Stimulated activated naive CD8-positive, alpha-beta T cell treated with anti-CD3 and anti-CD28 coated beads, Interleukin-15, Interleukin-2, amounts not matched to agents 100 ng/mL and 50 ng/mL, for 24 hours (primary cell): ENCODE results near the gene CXXC4.

ENCODE experiments used
- H3K27ac Mint-ChIP-seq: one replicate; pipeline ENCODE4 v1.8.0; 2021; ENCODE audit warnings: mild to moderate bottlenecking, mixed read lengths
- H3K27me3 Mint-ChIP-seq: one replicate; pipeline ENCODE4 v1.8.0; 2021; ENCODE audit warnings: mixed read lengths
- H3K36me3 Mint-ChIP-seq: one replicate; pipeline ENCODE4 v1.8.0; 2021; ENCODE audit warnings: low read depth, mixed read lengths
- H3K4me1 Mint-ChIP-seq: one replicate; pipeline ENCODE4 v1.8.0; 2021; ENCODE audit warnings: low read depth, mixed read lengths
- H3K4me3 Mint-ChIP-seq: one replicate; pipeline ENCODE4 v1.8.0; 2021; ENCODE audit warnings: mild to moderate bottlenecking, mixed read lengths
- H3K9me3 Mint-ChIP-seq: one replicate; pipeline ENCODE4 v1.8.0; 2021; ENCODE audit warnings: mixed read lengths

Gene CXXC4

GRCh38 chr4:104462641-104463040 is 32.1 kb downstream of the CXXC4 start:
- Mint-ChIP-seq H3K9me3 (no peaks in the 10 kb centered on the region), H3K36me3 (no peaks in the 10 kb centered on the region), H3K27me3 (no peaks in the 10 kb centered on the region), H3K27ac (no peak overlapping the region), H3K4me3 (no peak overlapping the region), H3K4me1 (no peaks in the 10 kb centered on the region)

- H3K27me3 Mint-ChIP-seq = no peaks in the 10 kb centered on the region
- no peak overlapping the region for H3K27ac Mint-ChIP-seq
- no peaks in the 10 kb centered on the region for H3K4me1 Mint-ChIP-seq
- no peaks in the 10 kb centered on the region for H3K36me3 Mint-ChIP-seq
- H3K4me3 Mint-ChIP-seq = no peak overlapping the region
- no peaks in the 10 kb centered on the region for H3K9me3 Mint-ChIP-seq
Measured at GRCh38 chr4:104457308-104457981, 37.2 kb downstream of the CXXC4 start.

GRCh38 chr4:104451573-104451972 is 43.1 kb downstream of the CXXC4 start:
- no peaks in the 10 kb centered on the region for H3K9me3 Mint-ChIP-seq
- H3K4me1 Mint-ChIP-seq = no peaks in the 10 kb centered on the region
- no peaks in the 10 kb centered on the region for H3K36me3 Mint-ChIP-seq
- H3K4me3 Mint-ChIP-seq = no peak overlapping the region
- H3K27ac Mint-ChIP-seq = no peak overlapping the region
- H3K27me3 Mint-ChIP-seq = no peaks in the 10 kb centered on the region

- H3K9me3 Mint-ChIP-seq = no peaks in the 10 kb centered on the region
- no peaks in the 10 kb centered on the region for H3K27me3 Mint-ChIP-seq
- no peaks in the 10 kb centered on the region for H3K36me3 Mint-ChIP-seq
- no peak overlapping the region for H3K4me3 Mint-ChIP-seq
- H3K27ac Mint-ChIP-seq = no peak overlapping the region
- H3K4me1 Mint-ChIP-seq = no peaks in the 10 kb centered on the region
Measured at GRCh38 chr4:104449537-104449936, 45.2 kb downstream of the CXXC4 start.

- Mint-ChIP-seq H3K27me3 (no peaks in the 10 kb centered on the region), H3K36me3 (no peaks in the 10 kb centered on the region), H3K4me3 (no peak overlapping the region), H3K4me1 (no peaks in the 10 kb centered on the region), H3K27ac (no peak overlapping the region), H3K9me3 (no peaks in the 10 kb centered on the region)
Measured at GRCh38 chr4:104447294-104447693, 47.4 kb downstream of the CXXC4 start.

- Mint-ChIP-seq H3K27ac (no peak overlapping the region), H3K36me3 (no peaks in the 10 kb centered on the region), H3K4me1 (no peaks in the 10 kb centered on the region), H3K9me3 (no peaks in the 10 kb centered on the region), H3K4me3 (no peak overlapping the region), H3K27me3 (no peaks in the 10 kb centered on the region)
Measured at GRCh38 chr4:104446431-104447278, 48.0 kb downstream of the CXXC4 start.

GRCh38 chr4:104444685-104445084 is 50.0 kb downstream of the CXXC4 start:
- Mint-ChIP-seq H3K4me1 (no peaks in the 10 kb centered on the region), H3K4me3 (no peak overlapping the region), H3K27me3 (no peaks in the 10 kb centered on the region), H3K27ac (no peak overlapping the region), H3K9me3 (no peaks in the 10 kb centered on the region), H3K36me3 (no peaks in the 10 kb centered on the region)

- Mint-ChIP-seq H3K4me3 (no peak overlapping the region), H3K36me3 (no peaks in the 10 kb centered on the region), H3K9me3 (no peaks in the 10 kb centered on the region), H3K4me1 (no peaks in the 10 kb centered on the region), H3K27ac (no peak overlapping the region), H3K27me3 (no peaks in the 10 kb centered on the region)
Measured at GRCh38 chr4:104436542-104436941, 58.2 kb downstream of the CXXC4 start.

GRCh38 chr4:104429150-104429741 is 65.4 kb downstream of the CXXC4 start:
- Mint-ChIP-seq H3K4me1 (no peaks in the 10 kb centered on the region), H3K36me3 (no peaks in the 10 kb centered on the region), H3K4me3 (no peak overlapping the region), H3K9me3 (no peaks in the 10 kb centered on the region), H3K27ac (no peak overlapping the region), H3K27me3 (no peaks in the 10 kb centered on the region)

- Mint-ChIP-seq H3K4me3 (no peak overlapping the region), H3K27me3 (no peaks in the 10 kb centered on the region), H3K36me3 (no peaks in the 10 kb centered on the region), H3K9me3 (no peaks in the 10 kb centered on the region), H3K4me1 (no peaks in the 10 kb centered on the region), H3K27ac (no peak overlapping the region)
Measured at GRCh38 chr4:104425948-104426347, 68.7 kb downstream of the CXXC4 start.

GRCh38 chr4:104424989-104425388 is 69.7 kb downstream of the CXXC4 start:
- Mint-ChIP-seq H3K9me3 (no peaks in the 10 kb centered on the region), H3K4me3 (no peak overlapping the region)

GRCh38 chr4:104424475-104424941 is 70.2 kb downstream of the CXXC4 start:
- Mint-ChIP-seq H3K27me3 (no peaks in the 10 kb centered on the region), H3K36me3 (no peaks in the 10 kb centered on the region), H3K27ac (no peak overlapping the region), H3K9me3 (no peaks in the 10 kb centered on the region), H3K4me3 (no peak overlapping the region), H3K4me1 (no peaks in the 10 kb centered on the region)

More at GRCh38 chr4:104424989-104425388, 69.7 kb downstream of the CXXC4 start:
- Mint-ChIP-seq H3K4me1 (no peaks in the 10 kb centered on the region), H3K36me3 (no peaks in the 10 kb centered on the region), H3K27me3 (no peaks in the 10 kb centered on the region), H3K27ac (no peak overlapping the region)

GRCh38 chr4:104421566-104421965 is 73.1 kb downstream of the CXXC4 start:
- Mint-ChIP-seq H3K27ac (no peak overlapping the region), H3K9me3 (no peaks in the 10 kb centered on the region), H3K36me3 (no peaks in the 10 kb centered on the region), H3K4me3 (no peak overlapping the region), H3K4me1 (no peaks in the 10 kb centered on the region), H3K27me3 (no peaks in the 10 kb centered on the region)

- Mint-ChIP-seq H3K36me3 (no peaks in the 10 kb centered on the region), H3K27ac (no peak overlapping the region), H3K4me3 (no peak overlapping the region), H3K9me3 (no peaks in the 10 kb centered on the region), H3K27me3 (no peaks in the 10 kb centered on the region), H3K4me1 (no peaks in the 10 kb centered on the region)
Measured at GRCh38 chr4:104420766-104421165, 73.9 kb downstream of the CXXC4 start.
